A673 (cell line): ENCODE data around the gene CTU2. TPM values are rescaled to one million over a fixed set of nuclear protein-coding genes. Genes with fewer than 3 reads are reported as not detected.

ENCODE experiments used
- BruUV-seq: library from RNA; stranded (reverse); fragments of 400-500 nt; replicated peaks from 2 replicates; lab custom pipeline; 2021; lab: Mats Ljungman, UMichigan
- CTCF ChIA-PET: fragments of 300-600 bp; sonication (Branson Sonifier 250); formaldehyde crosslinking; loops from one replicate; lab custom pipeline; 2022; ENCODE audit warnings: antibody characterized with exemption; lab: Charles Lee
- POLR2A ChIA-PET: fragments of 300-600 bp; sonication (Branson Sonifier 250); formaldehyde crosslinking; loops from one replicate; lab custom pipeline; 2022; ENCODE audit warnings: antibody characterized with exemption; ENCODE audit not compliant: low non-redundant PET; lab: Charles Lee
- DNase-seq: peaks from one replicate; pipeline ENCODE4 v3.0.0-alpha.2; 2015; ENCODE audit warnings: low spot score
- H3K27ac ChIP-seq: fragments of 200-600 bp; sonication (generic); 2 replicates; pipeline ENCODE4 v1.5.1; 2016; ENCODE audit warnings: mixed run types, low read depth, mild to moderate bottlenecking, mixed read lengths, antibody characterized with exemption, low read length; ENCODE audit not compliant: poor library complexity, severe bottlenecking
- H3K27me3 ChIP-seq: fragments of 200-600 bp; sonication (generic); replicated peaks from 2 replicates; pipeline ENCODE4 v1.6.1; 2017; ENCODE audit warnings: mixed run types, low read depth, mild to moderate bottlenecking, mixed read lengths, antibody characterized with exemption, low read length; ENCODE audit not compliant: insufficient read depth, poor library complexity
- H3K36me3 ChIP-seq: fragments of 200-600 bp; sonication (generic); 2 replicates; pipeline ENCODE4 v1.6.1; 2016; ENCODE audit warnings: mixed run types, mild to moderate bottlenecking, mixed read lengths, antibody characterized with exemption, low read length; ENCODE audit not compliant: insufficient read depth, poor library complexity, severe bottlenecking
- H3K4me1 ChIP-seq: fragments of 200-600 bp; sonication (generic); 2 replicates; pipeline ENCODE4 v1.6.1; 2017; ENCODE audit warnings: mixed run types, mild to moderate bottlenecking, mixed read lengths, antibody characterized with exemption, low read length; ENCODE audit not compliant: insufficient read depth, poor library complexity, severe bottlenecking
- H3K4me3 ChIP-seq: fragments of 200-600 bp; sonication (generic); 2 replicates; pipeline ENCODE4 v1.5.1; 2016; ENCODE audit warnings: low read depth, mixed run types, mild to moderate bottlenecking, mixed read lengths, low read length; ENCODE audit not compliant: poor library complexity, severe bottlenecking
- H3K9me3 ChIP-seq: fragments of 200-600 bp; sonication (generic); 2 replicates; pipeline ENCODE4 v1.6.1; 2016; ENCODE audit warnings: mixed run types, low read depth, mild to moderate bottlenecking, mixed read lengths, antibody characterized with exemption, low read length; ENCODE audit not compliant: poor library complexity, severe bottlenecking
- EZH2 ChIP-seq: fragments of 200-600 bp; sonication (generic); IDR thresholded peaks from 2 replicates; pipeline ENCODE4 v1.6.1; 2017; ENCODE audit warnings: borderline replicate concordance, low read depth, mild to moderate bottlenecking, mixed read lengths, antibody characterized with exemption, low read length; ENCODE audit not compliant: poor library complexity, severe bottlenecking
- intact Hi-C: fragments of 100-400 bp; cut with micrococcal nuclease; formaldehyde crosslinking; loops from one replicate; pipeline ENCODE4 v1.10.0; 2022; ENCODE audit not compliant: unreplicated experiment
- total RNA-seq: library from RNA; stranded (reverse); gene quantifications from 2 replicates; pipeline ENCODE4 v1.2.3, GENCODE V29; 2021
- TF ChIP-seq, protein P1 (sequence below): fragments of 300-800, 200-600 bp; sonication (generic); conservative IDR thresholded peaks from 2 replicates; pipeline ENCODE4 v1.5.1; 2017; ENCODE audit warnings: low read depth, mild to moderate bottlenecking, antibody characterized with exemption, low read length, moderate library complexity, mixed read lengths

CTU2 gene
- total RNA-seq, 1 experiment from 2014 or later, result 47.5 TPM

DNA sequence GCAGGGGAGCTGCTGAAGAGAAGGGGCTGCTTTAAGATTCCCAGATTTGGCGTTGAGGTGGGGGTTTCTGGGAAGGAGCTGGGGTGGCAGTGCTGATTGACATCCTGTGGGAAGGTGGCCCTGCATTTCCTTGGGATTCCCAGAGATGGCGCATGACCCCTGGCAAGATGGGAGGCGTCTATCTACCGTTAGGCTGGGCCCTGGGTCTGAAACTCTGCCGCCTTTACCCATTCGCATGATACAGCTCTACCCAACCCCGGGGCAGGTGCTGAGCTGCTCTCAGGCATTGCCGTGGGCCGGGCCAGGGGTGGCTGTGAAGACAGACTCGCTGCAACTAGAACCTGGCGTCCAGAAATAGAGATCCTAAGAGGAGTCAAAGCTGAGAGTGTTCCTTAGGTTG, 33.5 kb upstream of the CTU2 start:
- no peak overlapping the region for H3K27ac ChIP-seq
- peak; percentile 45 for DNase-seq
- no peaks in the 10 kb centered on the region for H3K9me3 ChIP-seq
- H3K36me3 ChIP-seq, result no peaks in the 10 kb centered on the region
- BruUV-seq, result no TSS peak
- intact Hi-C loops, result no loop called here
- CTCF ChIA-PET, result interaction anchor here (0.6 to 1.2 kb wide), 4 partner anchors 13 to 574 kb away, joined by 3 to 11 read pairs (median 4); no protein-coding TSS in a partner anchor
- TF ChIP-seq EZH2, result no peak
- TF ChIP-seq, protein P1, sequence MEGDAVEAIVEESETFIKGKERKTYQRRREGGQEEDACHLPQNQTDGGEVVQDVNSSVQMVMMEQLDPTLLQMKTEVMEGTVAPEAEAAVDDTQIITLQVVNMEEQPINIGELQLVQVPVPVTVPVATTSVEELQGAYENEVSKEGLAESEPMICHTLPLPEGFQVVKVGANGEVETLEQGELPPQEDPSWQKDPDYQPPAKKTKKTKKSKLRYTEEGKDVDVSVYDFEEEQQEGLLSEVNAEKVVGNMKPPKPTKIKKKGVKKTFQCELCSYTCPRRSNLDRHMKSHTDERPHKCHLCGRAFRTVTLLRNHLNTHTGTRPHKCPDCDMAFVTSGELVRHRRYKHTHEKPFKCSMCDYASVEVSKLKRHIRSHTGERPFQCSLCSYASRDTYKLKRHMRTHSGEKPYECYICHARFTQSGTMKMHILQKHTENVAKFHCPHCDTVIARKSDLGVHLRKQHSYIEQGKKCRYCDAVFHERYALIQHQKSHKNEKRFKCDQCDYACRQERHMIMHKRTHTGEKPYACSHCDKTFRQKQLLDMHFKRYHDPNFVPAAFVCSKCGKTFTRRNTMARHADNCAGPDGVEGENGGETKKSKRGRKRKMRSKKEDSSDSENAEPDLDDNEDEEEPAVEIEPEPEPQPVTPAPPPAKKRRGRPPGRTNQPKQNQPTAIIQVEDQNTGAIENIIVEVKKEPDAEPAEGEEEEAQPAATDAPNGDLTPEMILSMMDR, result peak; percentile 59
- POLR2A ChIA-PET, result interaction anchor here (0.5 kb wide), 1 partner anchor 552 kb away, joined by 7 read pairs; no protein-coding TSS in a partner anchor
- no peak overlapping the region for H3K4me3 ChIP-seq
- H3K27me3 ChIP-seq, result no peaks in the 10 kb centered on the region
- no peaks in the 10 kb centered on the region for H3K4me1 ChIP-seq

DNA sequence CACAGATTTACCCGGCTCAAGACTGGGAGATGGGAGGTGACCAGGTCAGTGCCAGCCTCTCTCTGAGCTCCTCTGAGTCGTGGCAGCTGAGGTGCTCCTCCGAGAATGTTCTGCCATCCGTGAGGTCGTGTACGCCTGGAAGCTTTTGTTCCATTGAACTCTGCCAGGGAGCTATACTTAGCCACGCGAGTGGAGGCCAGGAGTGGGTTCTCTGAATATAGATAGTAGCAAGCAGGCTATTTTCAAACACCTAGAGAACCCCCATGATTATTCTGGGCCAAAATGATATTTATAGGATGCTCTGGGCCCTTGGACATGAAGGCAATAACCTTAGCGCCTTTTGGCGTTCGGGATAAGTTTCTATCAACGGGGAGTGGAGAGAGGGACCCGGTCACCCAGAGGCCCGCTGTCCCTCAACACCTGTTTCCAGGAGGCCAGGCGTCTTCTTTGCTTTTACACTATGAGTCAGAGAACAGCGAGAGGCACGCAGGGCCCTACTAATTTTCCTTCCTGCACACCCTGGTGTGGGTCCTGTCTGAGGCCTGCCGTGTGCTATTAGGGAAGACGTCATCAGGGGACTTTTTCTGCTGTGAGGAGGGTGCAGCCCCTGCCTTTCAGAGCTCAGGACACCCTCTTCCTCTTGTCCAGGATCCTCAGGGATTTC, 32.5 kb upstream of the CTU2 start:
- BruUV-seq, result no TSS peak
- ChIA-PET CTCF (no interaction called here), POLR2A (no interaction called here)
- Histone ChIP-seq H3K36me3 (no peaks in the 10 kb centered on the region), H3K9me3 (no peaks in the 10 kb centered on the region), H3K4me1 (no peaks in the 10 kb centered on the region), H3K27me3 (no peaks in the 10 kb centered on the region), H3K27ac (no peak overlapping the region), H3K4me3 (no peak overlapping the region)
- intact Hi-C loops, result no loop called here
- TF ChIP-seq, protein P1, result no peak
- no peak for TF ChIP-seq EZH2
- no peak for DNase-seq

DNA sequence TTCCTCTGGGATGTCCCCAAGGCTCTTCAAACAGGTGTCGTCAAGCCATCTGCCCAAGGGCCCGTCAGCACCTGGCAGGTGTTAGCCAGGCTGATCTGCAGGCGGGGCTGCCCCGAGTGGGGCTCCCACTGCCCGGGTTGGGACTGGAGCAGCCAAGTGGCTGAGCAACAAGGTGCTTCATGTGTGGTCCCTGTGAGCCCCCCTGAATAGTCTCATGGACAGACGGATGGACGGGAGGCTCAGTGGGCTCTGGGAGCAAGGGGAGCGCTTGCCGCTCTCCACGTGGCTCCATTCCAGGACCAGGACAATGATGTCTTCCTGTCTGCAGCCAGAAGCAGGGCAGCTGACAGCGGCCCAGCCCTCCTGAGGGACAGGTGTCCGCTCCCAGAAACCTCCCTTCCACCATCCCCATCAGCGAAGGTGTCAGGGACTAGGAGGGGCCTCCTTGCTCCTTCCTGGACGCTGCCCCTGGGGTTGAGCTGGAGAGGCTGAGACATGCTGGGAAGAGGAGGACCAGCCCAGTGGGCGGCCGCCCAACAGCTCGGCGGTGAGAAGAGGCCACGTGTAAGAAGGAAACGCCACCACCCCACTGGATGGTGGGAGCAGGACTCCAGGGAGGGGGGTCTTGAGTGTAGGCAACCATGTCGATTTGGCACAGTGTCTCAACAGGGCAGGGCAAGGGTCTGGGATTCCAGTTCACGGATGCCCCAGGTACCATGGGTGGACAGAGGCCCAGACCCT, 29.6 kb upstream of the CTU2 start:
- TF ChIP-seq, protein P1, result no peak
- no peak for TF ChIP-seq EZH2
- DNase-seq, result no peak
- Histone ChIP-seq H3K4me3 (no peak overlapping the region), H3K27me3 (no peaks in the 10 kb centered on the region), H3K27ac (no peak overlapping the region), H3K4me1 (no peaks in the 10 kb centered on the region), H3K9me3 (no peaks in the 10 kb centered on the region), H3K36me3 (no peaks in the 10 kb centered on the region)
- BruUV-seq, result no TSS peak
- CTCF ChIA-PET, result no interaction called here
- POLR2A ChIA-PET, result no interaction called here
- intact Hi-C loops, result no loop called here
